Tibial nerve (tissue), 4 donors: ENCODE results near the gene FBXO42. TPM values are rescaled to one million over a fixed set of nuclear protein-coding genes. Genes with fewer than 3 reads are reported as not detected.

ENCODE experiments used
- DNase-seq, 2 donors: peaks; one replicate each; pipeline ENCODE4 v3.0.0-alpha.2; 2019; ENCODE audit warnings: low spot score in 2 of 2
- H3K27ac ChIP-seq, 4 donors: fragments of 200-600 bp; sonication (generic) in 3 of 4; one replicate each; pipeline ENCODE4 v1.5.1; 2017 to 2019; ENCODE audit warnings: mild to moderate bottlenecking in 1 of 4
- H3K27me3 ChIP-seq, 2 donors: fragments of 200-600 bp; sonication (generic) in 1 of 2; one replicate each; pipeline versions ENCODE4 v1.5.1 to v1.6.0; 2017 to 2019
- H3K36me3 ChIP-seq, 3 donors: fragments of 200-600 bp; sonication (generic); one replicate each; pipeline ENCODE4 v1.5.1; 2018 to 2019
- H3K4me1 ChIP-seq, 4 donors: fragments of 200-600 bp; sonication (generic) in 3 of 4; one replicate each; pipeline ENCODE4 v1.5.1; 2017 to 2019
- H3K4me3 ChIP-seq, 4 donors: fragments of 200-600 bp; sonication (generic) in 3 of 4; one replicate each; pipeline ENCODE4 v1.5.1; 2017 to 2019; ENCODE audit warnings: mild to moderate bottlenecking in 1 of 4, moderate library complexity in 1 of 4
- H3K9me3 ChIP-seq, 4 donors: fragments of 200-600 bp; sonication (generic) in 3 of 4; one replicate each; pipeline ENCODE4 v1.5.1; 2017 to 2019
- EP300 ChIP-seq, 2 donors: sonication (generic); formaldehyde crosslinking; IDR thresholded peaks; one replicate each; pipeline ENCODE4 v1.6.1; 2017; ENCODE audit warnings: antibody characterized with exemption in 2 of 2, mild to moderate bottlenecking in 1 of 2
- POLR2A ChIP-seq, 2 donors: fragments of 450-650 bp; IDR thresholded peaks; one replicate each; pipeline ENCODE4 v1.6.1; 2017; ENCODE audit warnings: antibody characterized with exemption in 2 of 2, mild to moderate bottlenecking in 2 of 2, moderate library complexity in 2 of 2
- WGBS, 2 donors: methylation state at CpG; one replicate each; pipeline ENCODE4 v1.1.5; 2018; 5-methylcytosine and 5-hydroxymethylcytosine counted together
- total RNA-seq, 4 donors: library from RNA; depleted of rRNA; stranded (reverse); fragments of >200 nt; gene quantifications; one replicate each; pipeline ENCODE4 v1.1.0, GENCODE V29; 2016
- TF ChIP-seq, protein P1 (sequence below), 5 experiments: fragments of 200-600 bp in 3 of 5; fragments of 450-650 bp in 2 of 5; sonication (generic) in 3 of 5; IDR thresholded peaks; one replicate each; pipeline ENCODE4 v1.5.1; 2016 to 2019; ENCODE audit warnings: antibody characterized with exemption in 5 of 5, mild to moderate bottlenecking in 3 of 5, moderate library complexity in 2 of 5

Gene FBXO42
- total RNA-seq, 4 donors from 2014 or later: 39.8 to 69.4 (median 54.4) TPM

DNA sequence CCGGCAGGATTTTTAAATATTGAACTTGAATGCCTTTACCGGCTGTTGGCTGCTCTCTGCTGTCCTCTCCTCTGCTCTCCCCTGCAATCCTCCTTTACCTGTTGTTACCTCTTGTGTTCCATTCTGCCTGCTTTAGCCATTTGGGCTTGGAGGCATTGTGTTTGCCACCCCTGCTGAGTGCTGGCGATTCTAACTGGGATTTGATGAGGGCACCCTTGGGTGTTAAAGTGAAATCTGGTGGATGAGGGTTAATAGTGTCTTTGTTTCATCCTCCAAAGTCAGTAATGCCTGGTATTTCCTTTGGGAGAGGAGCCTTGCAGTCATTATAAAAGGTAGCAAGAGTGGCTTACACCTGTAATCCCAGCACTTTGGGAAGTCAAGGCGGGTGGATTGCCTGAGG is 24.7 kb upstream of the FBXO42 start:
- no peak overlapping the region for H3K4me3 ChIP-seq
- H3K9me3 ChIP-seq: no peaks in the 10 kb centered on the region
- peaks cover 0 to 60% (median 38%) of the 10 kb centered on the region in 4 donors for H3K4me1 ChIP-seq
- TF ChIP-seq EP300 (IDR thresholded peaks at IDR 0.05) (no peak), POLR2A (IDR thresholded peaks at IDR 0.05) (no peak)
- TF ChIP-seq, protein P1, sequence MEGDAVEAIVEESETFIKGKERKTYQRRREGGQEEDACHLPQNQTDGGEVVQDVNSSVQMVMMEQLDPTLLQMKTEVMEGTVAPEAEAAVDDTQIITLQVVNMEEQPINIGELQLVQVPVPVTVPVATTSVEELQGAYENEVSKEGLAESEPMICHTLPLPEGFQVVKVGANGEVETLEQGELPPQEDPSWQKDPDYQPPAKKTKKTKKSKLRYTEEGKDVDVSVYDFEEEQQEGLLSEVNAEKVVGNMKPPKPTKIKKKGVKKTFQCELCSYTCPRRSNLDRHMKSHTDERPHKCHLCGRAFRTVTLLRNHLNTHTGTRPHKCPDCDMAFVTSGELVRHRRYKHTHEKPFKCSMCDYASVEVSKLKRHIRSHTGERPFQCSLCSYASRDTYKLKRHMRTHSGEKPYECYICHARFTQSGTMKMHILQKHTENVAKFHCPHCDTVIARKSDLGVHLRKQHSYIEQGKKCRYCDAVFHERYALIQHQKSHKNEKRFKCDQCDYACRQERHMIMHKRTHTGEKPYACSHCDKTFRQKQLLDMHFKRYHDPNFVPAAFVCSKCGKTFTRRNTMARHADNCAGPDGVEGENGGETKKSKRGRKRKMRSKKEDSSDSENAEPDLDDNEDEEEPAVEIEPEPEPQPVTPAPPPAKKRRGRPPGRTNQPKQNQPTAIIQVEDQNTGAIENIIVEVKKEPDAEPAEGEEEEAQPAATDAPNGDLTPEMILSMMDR (IDR thresholded peaks at IDR 0.05): no peak
- no peak overlapping the region for H3K27ac ChIP-seq
- no peak for DNase-seq
- no peaks in the 10 kb centered on the region for H3K27me3 ChIP-seq
- H3K36me3 ChIP-seq: peaks cover 0 to 7% (median 0%) of the 10 kb centered on the region in 3 donors
- WGBS, 2 donors: 74 to 78% methylated on average over 4 of the region's 4 CpGs

DNA sequence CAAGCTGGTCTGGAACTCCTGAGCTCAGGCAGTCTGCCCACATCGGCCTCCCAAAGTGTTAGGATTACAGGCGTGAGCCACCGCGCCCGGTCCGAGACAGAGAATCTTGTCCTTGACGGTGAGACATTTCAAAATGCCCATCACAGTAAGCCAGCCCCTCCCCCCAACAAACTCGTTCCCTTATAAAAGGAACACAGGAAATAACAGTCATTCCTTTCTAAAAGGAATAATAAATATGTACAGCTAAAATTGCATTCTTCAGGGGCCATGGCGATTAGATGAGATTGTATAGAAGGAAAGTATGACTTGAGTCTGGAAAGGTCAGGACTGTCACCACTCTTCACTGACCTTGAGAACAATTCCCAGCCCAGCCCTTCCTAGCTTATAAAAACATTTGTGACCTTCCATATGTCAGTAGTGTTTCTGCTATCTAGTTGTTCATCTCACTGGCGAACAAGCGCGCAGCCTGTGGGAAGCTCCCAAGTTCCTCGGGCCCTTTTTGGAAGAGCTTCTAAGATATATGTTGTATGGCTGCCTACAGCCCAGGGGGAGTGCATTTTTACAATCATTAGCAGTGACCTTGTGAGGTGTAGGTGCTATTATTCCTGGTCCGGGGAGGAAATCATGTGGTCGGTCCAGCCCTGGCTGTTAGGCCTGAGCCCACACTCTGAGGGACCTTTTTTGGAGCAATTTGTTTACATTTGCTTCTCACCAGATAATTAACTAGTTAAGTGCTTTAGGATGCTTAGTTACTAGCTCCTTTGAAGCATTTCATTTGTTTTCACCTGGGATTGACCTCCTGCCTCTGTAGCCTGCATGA is 23.5 kb upstream of the FBXO42 start:
- Histone ChIP-seq H3K9me3 (no peaks in the 10 kb centered on the region), H3K27me3 (no peaks in the 10 kb centered on the region), H3K27ac (peak overlapping the region in 2 of 4 donors; percentile 51 to 58), H3K36me3 (peaks cover 0 to 5% (median 0%) of the 10 kb centered on the region in 3 donors), H3K4me1 (peaks cover 0 to 71% (median 38%) of the 10 kb centered on the region in 4 donors), H3K4me3 (no peak overlapping the region)
- TF ChIP-seq, protein P1 (IDR thresholded peaks at IDR 0.05): no peak
- TF ChIP-seq POLR2A (IDR thresholded peaks at IDR 0.05) (no peak), EP300 (IDR thresholded peaks at IDR 0.05) (no peak)
- WGBS, 2 donors: 49% methylated on average over 15 of the region's 15 CpGs
- no peak for DNase-seq

DNA sequence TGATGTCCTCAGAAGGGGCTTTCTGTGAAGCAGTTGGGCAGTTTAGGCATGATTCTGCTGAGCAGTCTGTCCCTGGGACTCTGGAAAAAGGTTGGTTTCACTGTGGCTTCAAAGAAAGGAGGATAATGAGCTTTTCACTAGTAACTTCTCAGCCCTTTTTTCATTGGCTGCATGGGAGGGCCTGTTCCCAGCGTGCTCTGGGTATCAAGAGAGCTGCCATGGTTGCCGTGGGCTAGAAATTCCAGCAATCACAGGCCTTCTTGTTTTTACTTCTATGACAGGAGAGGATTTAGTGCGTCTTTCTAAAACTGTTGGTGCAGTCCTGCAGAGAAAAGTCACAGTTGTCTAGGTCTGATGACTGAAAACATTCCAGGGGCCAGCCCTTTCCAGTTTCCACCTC is 22.0 kb upstream of the FBXO42 start:
- peak overlapping the region in 2 of 4 donors; percentile 13 to 17 for H3K27ac ChIP-seq
- H3K9me3 ChIP-seq: no peaks in the 10 kb centered on the region
- H3K4me1 ChIP-seq: peaks cover 0 to 85% (median 40%) of the 10 kb centered on the region in 4 donors
- H3K4me3 ChIP-seq: no peak overlapping the region
- 45 to 55% methylated on average over 3 of the region's 3 CpGs for WGBS, 2 donors
- no peaks in the 10 kb centered on the region for H3K27me3 ChIP-seq
- no peak for TF ChIP-seq POLR2A (IDR thresholded peaks at IDR 0.05)
- TF ChIP-seq EP300 (IDR thresholded peaks at IDR 0.05): no peak
- TF ChIP-seq, protein P1 (IDR thresholded peaks at IDR 0.05): no peak
- peaks cover 0 to 5% (median 0%) of the 10 kb centered on the region in 3 donors for H3K36me3 ChIP-seq
- no peak for DNase-seq

DNA sequence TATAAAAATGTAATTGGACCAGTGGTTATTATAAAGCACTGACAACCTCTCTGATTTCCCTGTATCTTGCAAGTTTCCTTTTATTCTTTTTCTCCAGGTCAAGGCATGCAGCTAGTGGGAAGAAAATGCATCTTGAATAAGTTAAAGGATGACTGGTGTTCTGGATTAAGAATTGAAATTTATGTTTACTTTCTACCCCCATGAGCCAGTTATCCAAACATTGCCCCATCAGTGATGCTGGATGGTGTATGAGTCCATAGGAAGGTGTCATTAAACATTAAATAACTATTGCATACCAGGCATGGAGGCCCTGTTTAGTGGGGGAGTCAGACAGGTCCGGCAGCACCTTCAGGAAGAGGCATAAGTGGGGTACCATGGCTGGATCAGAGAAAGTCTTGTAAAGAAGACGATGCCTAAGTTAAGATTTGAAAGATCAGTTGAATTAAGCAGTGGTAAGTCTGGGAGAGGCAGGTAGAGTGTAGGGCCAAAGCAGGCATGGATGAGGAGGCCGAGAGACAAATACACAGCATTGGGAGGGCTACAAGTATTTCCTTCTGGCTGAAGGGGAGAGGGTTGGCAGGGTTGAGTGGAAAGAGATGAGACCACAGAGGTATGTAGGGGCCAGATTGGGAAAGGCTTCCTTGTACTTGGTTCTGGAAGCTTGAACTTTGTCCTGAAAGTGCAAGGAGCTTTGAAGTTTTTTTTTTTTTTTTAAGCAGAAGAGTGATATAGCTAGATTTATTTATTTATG is 20.4 kb upstream of the FBXO42 start:
- DNase-seq: no peak
- TF ChIP-seq, protein P1 (IDR thresholded peaks at IDR 0.05): no peak
- TF ChIP-seq EP300 (IDR thresholded peaks at IDR 0.05) (no peak), POLR2A (IDR thresholded peaks at IDR 0.05) (no peak)
- H3K4me3 ChIP-seq: no peak overlapping the region
- H3K27me3 ChIP-seq: no peaks in the 10 kb centered on the region
- H3K9me3 ChIP-seq: no peaks in the 10 kb centered on the region
- WGBS, 2 donors: 81 to 83% methylated on average over 3 of the region's 3 CpGs
- H3K4me1 ChIP-seq: peaks cover 0 to 93% (median 47%) of the 10 kb centered on the region in 4 donors
- no peak overlapping the region for H3K27ac ChIP-seq
- H3K36me3 ChIP-seq: no peaks in the 10 kb centered on the region

DNA sequence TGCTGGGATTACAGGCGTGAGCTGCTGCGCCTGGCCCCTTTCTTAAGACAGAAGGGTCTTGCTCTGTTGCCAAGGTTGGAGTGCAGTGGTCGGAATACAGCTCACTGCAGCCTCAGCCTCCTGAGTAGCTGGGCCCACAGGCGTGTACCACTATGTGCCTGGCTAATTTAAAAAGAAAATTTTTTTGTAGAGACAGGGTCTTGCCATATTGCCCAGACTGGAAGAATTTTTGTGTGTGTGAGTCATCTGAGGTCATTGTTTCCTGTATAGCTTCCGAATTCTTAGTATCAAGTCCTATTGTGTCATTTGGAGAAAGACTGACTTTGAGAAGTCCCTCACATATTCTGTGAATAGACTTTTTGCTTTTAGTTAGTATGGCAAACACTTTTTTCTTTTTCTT is 19.4 kb upstream of the FBXO42 start:
- Histone ChIP-seq H3K27ac (no peak overlapping the region), H3K36me3 (no peaks in the 10 kb centered on the region), H3K9me3 (no peaks in the 10 kb centered on the region), H3K27me3 (no peaks in the 10 kb centered on the region), H3K4me1 (peaks cover 0 to 83% (median 45%) of the 10 kb centered on the region in 4 donors), H3K4me3 (no peak overlapping the region)
- 71 to 72% methylated on average over 5 of the region's 5 CpGs for WGBS, 2 donors
- TF ChIP-seq POLR2A (IDR thresholded peaks at IDR 0.05) (no peak), EP300 (IDR thresholded peaks at IDR 0.05) (no peak)
- TF ChIP-seq, protein P1 (IDR thresholded peaks at IDR 0.05): no peak
- DNase-seq: no peak
